ENCODE data around the gene AKAP13. TPM values are rescaled to one million over a fixed set of nuclear protein-coding genes. Genes with fewer than 3 reads are reported as not detected.

The AKAP13 gene, protein sequence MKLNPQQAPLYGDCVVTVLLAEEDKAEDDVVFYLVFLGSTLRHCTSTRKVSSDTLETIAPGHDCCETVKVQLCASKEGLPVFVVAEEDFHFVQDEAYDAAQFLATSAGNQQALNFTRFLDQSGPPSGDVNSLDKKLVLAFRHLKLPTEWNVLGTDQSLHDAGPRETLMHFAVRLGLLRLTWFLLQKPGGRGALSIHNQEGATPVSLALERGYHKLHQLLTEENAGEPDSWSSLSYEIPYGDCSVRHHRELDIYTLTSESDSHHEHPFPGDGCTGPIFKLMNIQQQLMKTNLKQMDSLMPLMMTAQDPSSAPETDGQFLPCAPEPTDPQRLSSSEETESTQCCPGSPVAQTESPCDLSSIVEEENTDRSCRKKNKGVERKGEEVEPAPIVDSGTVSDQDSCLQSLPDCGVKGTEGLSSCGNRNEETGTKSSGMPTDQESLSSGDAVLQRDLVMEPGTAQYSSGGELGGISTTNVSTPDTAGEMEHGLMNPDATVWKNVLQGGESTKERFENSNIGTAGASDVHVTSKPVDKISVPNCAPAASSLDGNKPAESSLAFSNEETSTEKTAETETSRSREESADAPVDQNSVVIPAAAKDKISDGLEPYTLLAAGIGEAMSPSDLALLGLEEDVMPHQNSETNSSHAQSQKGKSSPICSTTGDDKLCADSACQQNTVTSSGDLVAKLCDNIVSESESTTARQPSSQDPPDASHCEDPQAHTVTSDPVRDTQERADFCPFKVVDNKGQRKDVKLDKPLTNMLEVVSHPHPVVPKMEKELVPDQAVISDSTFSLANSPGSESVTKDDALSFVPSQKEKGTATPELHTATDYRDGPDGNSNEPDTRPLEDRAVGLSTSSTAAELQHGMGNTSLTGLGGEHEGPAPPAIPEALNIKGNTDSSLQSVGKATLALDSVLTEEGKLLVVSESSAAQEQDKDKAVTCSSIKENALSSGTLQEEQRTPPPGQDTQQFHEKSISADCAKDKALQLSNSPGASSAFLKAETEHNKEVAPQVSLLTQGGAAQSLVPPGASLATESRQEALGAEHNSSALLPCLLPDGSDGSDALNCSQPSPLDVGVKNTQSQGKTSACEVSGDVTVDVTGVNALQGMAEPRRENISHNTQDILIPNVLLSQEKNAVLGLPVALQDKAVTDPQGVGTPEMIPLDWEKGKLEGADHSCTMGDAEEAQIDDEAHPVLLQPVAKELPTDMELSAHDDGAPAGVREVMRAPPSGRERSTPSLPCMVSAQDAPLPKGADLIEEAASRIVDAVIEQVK (N-terminal part only)
- total RNA-seq: 48.2 and 86.9 TPM in 2 replicates

DNA sequence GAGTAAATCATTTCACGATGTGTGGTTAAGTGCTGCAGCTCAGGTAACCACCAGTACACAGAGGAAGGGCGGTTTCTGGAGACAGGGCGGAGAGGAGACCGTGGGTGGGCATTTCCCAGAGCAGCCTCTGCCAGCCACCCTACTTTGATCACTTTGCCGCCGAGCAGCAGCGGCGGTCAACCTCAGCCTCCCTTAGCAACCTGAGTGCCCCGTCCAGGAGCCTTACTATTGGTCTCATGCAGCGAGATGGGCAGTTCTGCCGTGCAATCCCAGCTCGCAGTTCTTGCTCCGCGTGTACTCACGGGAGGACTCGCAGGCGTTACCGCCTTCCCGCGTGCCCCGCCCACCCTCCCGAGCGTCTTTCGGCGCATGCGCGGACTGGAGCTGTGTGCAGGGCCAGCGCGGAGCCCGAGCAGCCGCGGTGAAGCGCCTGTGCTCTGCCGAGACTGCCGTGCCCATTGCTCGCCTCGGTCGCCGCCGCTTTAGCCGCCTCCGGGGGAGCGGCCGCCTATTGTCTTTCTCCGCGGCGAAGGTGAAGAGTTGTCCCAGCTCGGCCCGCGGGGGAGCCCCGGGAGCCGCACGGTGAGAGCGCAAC is at the start of gene AKAP13:
Gene AKAP13, plus strand, starts transcription at position 387 of the 595 bp plus-strand sequence. CDS start 105,118 bp downstream, outside the sequence.

GRCh38 chr15:85794598-85795336 is 414.4 kb downstream of the AKAP13 start, which contains the start of gene KLHL25:
KLHL25 (minus strand) TSS chr15:85794925; CDS start chr15:85769810, 25,115 bp downstream.

Measured in nasal cavity respiratory epithelium epithelial cell of viscerocranial mucosa (primary cell).